IMR-90 (cell line): ENCODE results near the gene ANKK1. TPM values are rescaled to one million over a fixed set of nuclear protein-coding genes. Genes with fewer than 3 reads are reported as not detected.

Experiments used
- ATAC-seq: fragments of 200-7000 bp; cut with Tn5 transposase; 2 replicates; pipeline ENCODE4 v1.9.1; 2020; ENCODE audit warnings: low read depth, mild to moderate bottlenecking, moderate library complexity
- BruUV-seq: library from RNA; stranded (reverse); fragments of 400-500 nt; replicated peaks from 2 replicates; lab custom pipeline; 2021; lab: Mats Ljungman, UMichigan
- CTCF ChIA-PET: fragments of 300-600 bp; formaldehyde crosslinking; extraction: SDS; loops from one replicate; lab custom pipeline; 2021; ENCODE audit warnings: antibody characterized with exemption; lab: Yijun Ruan, JAX
- POLR2A ChIA-PET: fragments of 300-600 bp; sonication (Branson Sonifier 250); formaldehyde crosslinking; loops from one replicate; lab custom pipeline; 2022; ENCODE audit warnings: antibody characterized with exemption; ENCODE audit not compliant: unreplicated experiment; lab: Charles Lee
- DNase-seq: peaks from one replicate; pipeline ENCODE4 v3.0.0; 2013
- H2AFZ ChIP-seq: replicated peaks from 2 replicates; pipeline ENCODE3; 2013; ENCODE audit warnings: low read length, mild to moderate bottlenecking; ENCODE audit not compliant: poor library complexity
- H2AK5ac ChIP-seq: 2 replicates; pipeline ENCODE4 v1.6.1; 2013; ENCODE audit warnings: low read depth, low read length, inconsistent platforms
- H2AK9ac ChIP-seq: replicated peaks from 2 replicates; pipeline ENCODE3; 2013; ENCODE audit warnings: mild to moderate bottlenecking, low read depth, low read length, moderate library complexity; ENCODE audit not compliant: poor library complexity
- H2BK120ac ChIP-seq: 2 replicates; pipeline ENCODE4 v1.6.1; 2013; ENCODE audit warnings: low read depth, low read length, inconsistent platforms
- H2BK15ac ChIP-seq: 3 replicates; pipeline ENCODE4 v1.6.1; 2013; ENCODE audit warnings: low read depth, low read length, inconsistent platforms
- H2BK20ac ChIP-seq: 2 replicates; pipeline ENCODE4 v1.6.1; 2013; ENCODE audit warnings: low read depth, mild to moderate bottlenecking, inconsistent platforms, low read length, moderate library complexity
- H2BK5ac ChIP-seq: 2 replicates; pipeline ENCODE4 v1.6.1; 2013; ENCODE audit warnings: mild to moderate bottlenecking, low read depth, low read length, inconsistent platforms; ENCODE audit not compliant: poor library complexity, severe bottlenecking
- H3K14ac ChIP-seq: replicated peaks from 2 replicates; pipeline ENCODE4 v1.6.1; 2013; ENCODE audit warnings: low read depth, low read length, inconsistent platforms
- H3K18ac ChIP-seq: 2 replicates; pipeline ENCODE4 v1.6.1; 2013; ENCODE audit warnings: low read depth, low read length, control low read depth
- H3K23ac ChIP-seq: 2 replicates; pipeline ENCODE4 v1.6.1; 2013; ENCODE audit warnings: low read depth, low read length, inconsistent platforms
- H3K27ac ChIP-seq: 2 replicates; pipeline ENCODE4 v1.5.1; 2013; ENCODE audit warnings: mild to moderate bottlenecking, control low read depth, low read length; ENCODE audit not compliant: insufficient read depth
- H3K27me3 ChIP-seq: 2 replicates; pipeline ENCODE4 v1.6.1; 2013; ENCODE audit warnings: low read length; ENCODE audit not compliant: control insufficient read depth, insufficient read depth
- H3K36me3 ChIP-seq: 2 replicates; pipeline ENCODE4 v1.6.1; 2013; ENCODE audit warnings: low read length, mixed read lengths; ENCODE audit not compliant: control insufficient read depth, insufficient read depth
- H3K4ac ChIP-seq: 2 replicates; pipeline ENCODE4 v1.6.1; 2013; ENCODE audit warnings: low read depth, low read length, inconsistent platforms
- H3K4me1 ChIP-seq: 2 replicates; pipeline ENCODE4 v1.6.1; 2013; ENCODE audit warnings: low read length, mixed read lengths; ENCODE audit not compliant: control insufficient read depth, insufficient read depth
- H3K4me2 ChIP-seq: 2 replicates; pipeline ENCODE4 v1.6.1; 2013; ENCODE audit warnings: low read depth, mild to moderate bottlenecking, control low read depth, low read length, moderate library complexity
- H3K4me3 ChIP-seq: 2 replicates; pipeline ENCODE4 v1.5.1; 2013; ENCODE audit warnings: low read depth, mild to moderate bottlenecking, control low read depth, low read length, moderate library complexity; ENCODE audit not compliant: insufficient read depth
- H3K56ac ChIP-seq: 2 replicates; pipeline ENCODE4 v1.6.1; 2013; ENCODE audit warnings: low read length, inconsistent platforms; ENCODE audit not compliant: insufficient read depth; ENCODE audit errors: extremely low read depth
- H3K79me1 ChIP-seq, 2 experiments: 2 replicates each; pipeline ENCODE4 v1.6.1; 2013; ENCODE audit warnings: low read length in 2 of 2, inconsistent platforms in 1 of 2, low read depth in 1 of 2
- H3K9ac ChIP-seq: 2 replicates; pipeline ENCODE4 v1.6.1; 2013; ENCODE audit warnings: low read depth, low read length, control low read depth
- H3K9me1 ChIP-seq: 2 replicates; pipeline ENCODE4 v1.6.1; 2013; ENCODE audit warnings: low read length, inconsistent platforms; ENCODE audit not compliant: insufficient read depth
- H3K9me3 ChIP-seq: 2 replicates; pipeline ENCODE4 v1.6.1; 2013; ENCODE audit warnings: low read length; ENCODE audit not compliant: control insufficient read depth, insufficient read depth
- H4K20me1 ChIP-seq: 2 replicates; pipeline ENCODE4 v1.6.1; 2013; ENCODE audit warnings: low read length, inconsistent platforms; ENCODE audit not compliant: insufficient read depth
- H4K5ac ChIP-seq: 2 replicates; pipeline ENCODE4 v1.6.1; 2013; ENCODE audit warnings: mild to moderate bottlenecking, low read depth, low read length, control low read depth
- H4K8ac ChIP-seq, 2 experiments: 2 replicates each; pipeline ENCODE4 v1.6.1; 2013; ENCODE audit warnings: low read depth in 2 of 2, low read length in 2 of 2, control low read depth in 1 of 2, inconsistent platforms in 1 of 2
- H4K91ac ChIP-seq: 2 replicates; pipeline ENCODE4 v1.6.1; 2013; ENCODE audit warnings: low read depth, low read length, inconsistent platforms; ENCODE audit not compliant: insufficient read depth
- BHLHE40 ChIP-seq: fragments of 150-350 bp; IDR thresholded peaks from 2 replicates; pipeline ENCODE4 v1.6.1; 2016; ENCODE audit warnings: mild to moderate bottlenecking, low read depth, low read length
- CEBPB ChIP-seq: IDR thresholded peaks from 2 replicates; pipeline ENCODE4 v1.6.1; 2012; ENCODE audit warnings: low read depth, low read length, improper control_type of control experiment
- CHD1 ChIP-seq: IDR thresholded peaks from 2 replicates; pipeline ENCODE4 v1.6.1; 2012; ENCODE audit warnings: low read depth, low read length, improper control_type of control experiment
- FOS ChIP-seq: fragments of 150-350 bp; IDR thresholded peaks from 2 replicates; pipeline ENCODE4 v1.6.1; 2016; ENCODE audit warnings: low read depth, low read length
- MAFK ChIP-seq: IDR thresholded peaks from 2 replicates; pipeline ENCODE4 v1.6.1; 2012; ENCODE audit warnings: low read depth, low read length, improper control_type of control experiment
- MAZ ChIP-seq: IDR thresholded peaks from 2 replicates; pipeline ENCODE4 v1.6.1; 2012; ENCODE audit warnings: low read depth, mild to moderate bottlenecking, low read length, improper control_type of control experiment, moderate library complexity, borderline replicate concordance
- MXI1 ChIP-seq: IDR thresholded peaks from 2 replicates; pipeline ENCODE4 v1.6.1; 2012; ENCODE audit warnings: low read depth, mild to moderate bottlenecking, low read length, moderate library complexity, borderline replicate concordance
- NFE2L2 ChIP-seq: fragments of 150-350 bp; IDR thresholded peaks from 2 replicates; pipeline ENCODE4 v1.6.1; 2016; ENCODE audit warnings: low read depth, mild to moderate bottlenecking, low read length
- POLR2A ChIP-seq: IDR thresholded peaks from 2 replicates; pipeline ENCODE4 v1.6.1; 2012; ENCODE audit warnings: mild to moderate bottlenecking, low read depth, low read length
- RAD21 ChIP-seq: IDR thresholded peaks from 2 replicates; pipeline ENCODE4 v1.6.1; 2012; ENCODE audit warnings: low read length, improper control_type of control experiment
- RCOR1 ChIP-seq: IDR thresholded peaks from 2 replicates; pipeline ENCODE4 v1.6.1; 2012; ENCODE audit warnings: mild to moderate bottlenecking, low read length, improper control_type of control experiment; ENCODE audit not compliant: insufficient replicate concordance
- RFX5 ChIP-seq: IDR thresholded peaks from 2 replicates; pipeline ENCODE4 v1.8.0; 2012; ENCODE audit warnings: low read depth, mild to moderate bottlenecking, low read length, moderate library complexity
- SMC3 ChIP-seq: fragments of 150-350 bp; IDR thresholded peaks from 2 replicates; pipeline ENCODE4 v1.6.1; 2016; ENCODE audit warnings: low read depth, mild to moderate bottlenecking, antibody characterized with exemption, low read length, moderate library complexity
- USF2 ChIP-seq: fragments of 150-350 bp; IDR thresholded peaks from 2 replicates; pipeline ENCODE4 v1.6.1; 2017; ENCODE audit warnings: mild to moderate bottlenecking, antibody characterized with exemption, low read length, low read depth
- WGBS, 2 experiments: methylation state at CpG; one replicate each; pipeline versions ENCODE4 v1.1.5 to v1.1.7; 2013; ENCODE audit warnings: missing lambda C conversion rate in 2 of 2; ENCODE audit not compliant: insufficient read length in 1 of 2; ENCODE audit errors: extremely low coverage in 2 of 2; 5-methylcytosine and 5-hydroxymethylcytosine counted together
- dilution Hi-C: fragments of 300-500 bp; cut with HindIII; formaldehyde crosslinking; loops from one replicate; pipeline ENCODE4 v1.14.3; 2018; ENCODE audit warnings: low sequenced_read_pairs; ENCODE audit not compliant: unreplicated experiment
- in situ Hi-C: fragments of 300-500 bp; cut with MboI; formaldehyde crosslinking; loops from 3 replicates; pipeline ENCODE4 v1.14.3; 2019; ENCODE audit warnings: low sequenced_read_pairs, inconsistent platforms, mixed read lengths
- intact Hi-C: fragments of 100-400 bp; cut with micrococcal nuclease; formaldehyde crosslinking; loops from 2 replicates; pipeline ENCODE4 v1.10.0; 2022
- polyA plus RNA-seq, 3 experiments: library from polyadenylated mRNA; depleted of rRNA; stranded (reverse); fragments of >200 nt; gene quantifications; 2 replicates each; pipeline ENCODE4 v1.2.3, GENCODE V29; 2012; ENCODE audit warnings: low replicate concordance in 1 of 3
- total RNA-seq: library from RNA; depleted of rRNA; stranded (reverse); fragments of >200 nt; gene quantifications from 2 replicates; pipeline ENCODE4 v1.2.3, GENCODE V29; 2012
- TF ChIP-seq, protein P1 (sequence below): conservative IDR thresholded peaks from 2 replicates; pipeline ENCODE4 v1.5.1; 2012; ENCODE audit warnings: mild to moderate bottlenecking, low read depth, low read length, improper control_type of control experiment
- TF ChIP-seq, protein P2 (sequence below): fragments of 150-350 bp; IDR thresholded peaks from 2 replicates; pipeline ENCODE4 v1.6.1; 2016; ENCODE audit warnings: low read depth, mild to moderate bottlenecking, low read length, moderate library complexity, borderline replicate concordance

ANKK1 gene
- total and polyA plus RNA-seq, 2 of the 4 experiments (the other 2 are of a cell fraction), result not detected

DNA sequence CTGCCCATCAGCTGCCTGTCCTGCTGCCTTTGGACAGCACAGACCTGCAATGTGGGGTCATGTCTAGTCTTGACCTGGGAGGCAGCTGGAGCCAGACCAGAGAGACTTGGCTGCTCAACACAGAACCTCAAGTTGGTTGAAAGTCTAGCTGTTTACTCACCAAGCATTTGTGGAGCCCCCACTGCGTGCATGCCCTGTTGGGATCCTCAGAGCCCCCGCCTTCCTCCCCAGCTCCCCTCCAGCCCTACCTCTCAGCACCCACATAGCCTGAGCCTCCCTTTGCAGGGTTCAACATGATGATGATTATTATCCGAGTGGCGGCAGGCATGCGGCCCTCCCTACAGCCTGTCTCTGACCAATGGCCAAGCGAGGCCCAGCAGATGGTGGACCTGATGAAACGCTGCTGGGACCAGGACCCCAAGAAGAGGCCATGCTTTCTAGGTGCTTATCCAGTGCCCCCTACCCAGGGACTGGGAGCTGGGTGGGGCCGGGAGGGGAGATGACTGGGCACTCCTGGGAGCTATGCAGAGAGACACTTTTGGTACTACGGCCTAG lies 8.3 kb downstream of the ANKK1 start:
- no peak overlapping the region for H2AK5ac ChIP-seq
- no peak overlapping the region for H3K18ac ChIP-seq
- H3K9me1 ChIP-seq, result no peaks in the 10 kb centered on the region
- H3K4me1 ChIP-seq, result no peaks in the 10 kb centered on the region
- no peak overlapping the region for H3K4ac ChIP-seq
- no peak overlapping the region for H3K4me2 ChIP-seq
- DNase-seq, result no peak
- ChIA-PET CTCF (no interaction called here), POLR2A (interaction anchor here (0.6 kb wide), 1 partner anchor 754 kb away, joined by 3 read pairs; no protein-coding TSS in a partner anchor)
- H2BK20ac ChIP-seq, result no peak overlapping the region
- H3K79me1 ChIP-seq, result no peaks in the 10 kb centered on the region
- no peak for ATAC-seq
- H2AK9ac ChIP-seq, result no peak overlapping the region
- H3K36me3 ChIP-seq, result no peaks in the 10 kb centered on the region
- in situ Hi-C loops, result no loop called here
- no peak overlapping the region for H3K9ac ChIP-seq
- H3K4me3 ChIP-seq, result no peak overlapping the region
- H3K27ac ChIP-seq, result no peak overlapping the region
- no peak overlapping the region for H3K56ac ChIP-seq
- H2BK15ac ChIP-seq, result no peak overlapping the region
- no peak overlapping the region for H3K14ac ChIP-seq
- dilution Hi-C loops, result no loop called here
- no peak overlapping the region for H4K8ac ChIP-seq
- H3K27me3 ChIP-seq, result peaks cover 16% of the 10 kb centered on the region
- no peaks in the 10 kb centered on the region for H3K9me3 ChIP-seq
- no peak overlapping the region for H2BK5ac ChIP-seq
- no CpG with 5 or more reads among the region's 9 CpGs for WGBS, 2 experiments
- H4K91ac ChIP-seq, result no peak overlapping the region
- intact Hi-C loops, result no loop called here
- H4K5ac ChIP-seq, result no peak overlapping the region
- H4K20me1 ChIP-seq, result no peaks in the 10 kb centered on the region
- no peak overlapping the region for H2AFZ ChIP-seq
- TF ChIP-seq POLR2A (no peak), FOS (no peak), CHD1 (no peak), MAFK (no peak), CEBPB (no peak), USF2 (no peak), BHLHE40 (no peak), RAD21 (no peak), NFE2L2 (no peak), SMC3 (no peak), MAZ (no peak), MXI1 (no peak), RCOR1 (no peak), RFX5 (no peak)
- TF ChIP-seq, protein P1, sequence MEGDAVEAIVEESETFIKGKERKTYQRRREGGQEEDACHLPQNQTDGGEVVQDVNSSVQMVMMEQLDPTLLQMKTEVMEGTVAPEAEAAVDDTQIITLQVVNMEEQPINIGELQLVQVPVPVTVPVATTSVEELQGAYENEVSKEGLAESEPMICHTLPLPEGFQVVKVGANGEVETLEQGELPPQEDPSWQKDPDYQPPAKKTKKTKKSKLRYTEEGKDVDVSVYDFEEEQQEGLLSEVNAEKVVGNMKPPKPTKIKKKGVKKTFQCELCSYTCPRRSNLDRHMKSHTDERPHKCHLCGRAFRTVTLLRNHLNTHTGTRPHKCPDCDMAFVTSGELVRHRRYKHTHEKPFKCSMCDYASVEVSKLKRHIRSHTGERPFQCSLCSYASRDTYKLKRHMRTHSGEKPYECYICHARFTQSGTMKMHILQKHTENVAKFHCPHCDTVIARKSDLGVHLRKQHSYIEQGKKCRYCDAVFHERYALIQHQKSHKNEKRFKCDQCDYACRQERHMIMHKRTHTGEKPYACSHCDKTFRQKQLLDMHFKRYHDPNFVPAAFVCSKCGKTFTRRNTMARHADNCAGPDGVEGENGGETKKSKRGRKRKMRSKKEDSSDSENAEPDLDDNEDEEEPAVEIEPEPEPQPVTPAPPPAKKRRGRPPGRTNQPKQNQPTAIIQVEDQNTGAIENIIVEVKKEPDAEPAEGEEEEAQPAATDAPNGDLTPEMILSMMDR, result no peak
- TF ChIP-seq, protein P2, sequence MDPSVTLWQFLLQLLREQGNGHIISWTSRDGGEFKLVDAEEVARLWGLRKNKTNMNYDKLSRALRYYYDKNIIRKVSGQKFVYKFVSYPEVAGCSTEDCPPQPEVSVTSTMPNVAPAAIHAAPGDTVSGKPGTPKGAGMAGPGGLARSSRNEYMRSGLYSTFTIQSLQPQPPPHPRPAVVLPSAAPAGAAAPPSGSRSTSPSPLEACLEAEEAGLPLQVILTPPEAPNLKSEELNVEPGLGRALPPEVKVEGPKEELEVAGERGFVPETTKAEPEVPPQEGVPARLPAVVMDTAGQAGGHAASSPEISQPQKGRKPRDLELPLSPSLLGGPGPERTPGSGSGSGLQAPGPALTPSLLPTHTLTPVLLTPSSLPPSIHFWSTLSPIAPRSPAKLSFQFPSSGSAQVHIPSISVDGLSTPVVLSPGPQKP, result no peak
- no peak overlapping the region for H2BK120ac ChIP-seq
- H3K23ac ChIP-seq, result no peak overlapping the region
- no TSS peak for BruUV-seq
